SK-N-MC (cell line): ENCODE data around the gene LRMDA.

ENCODE experiments used
- EZH2 ChIP-seq: fragments of 200-600 bp; sonication (generic); IDR thresholded peaks from one replicate; pipeline ENCODE4 v1.6.1; 2017; ENCODE audit warnings: antibody characterized with exemption
- POLR2AphosphoS5 ChIP-seq: IDR thresholded peaks from 2 replicates; pipeline ENCODE4 v1.6.1; 2012; ENCODE audit warnings: mild to moderate bottlenecking, low read depth, low read length, borderline replicate concordance

DNA sequence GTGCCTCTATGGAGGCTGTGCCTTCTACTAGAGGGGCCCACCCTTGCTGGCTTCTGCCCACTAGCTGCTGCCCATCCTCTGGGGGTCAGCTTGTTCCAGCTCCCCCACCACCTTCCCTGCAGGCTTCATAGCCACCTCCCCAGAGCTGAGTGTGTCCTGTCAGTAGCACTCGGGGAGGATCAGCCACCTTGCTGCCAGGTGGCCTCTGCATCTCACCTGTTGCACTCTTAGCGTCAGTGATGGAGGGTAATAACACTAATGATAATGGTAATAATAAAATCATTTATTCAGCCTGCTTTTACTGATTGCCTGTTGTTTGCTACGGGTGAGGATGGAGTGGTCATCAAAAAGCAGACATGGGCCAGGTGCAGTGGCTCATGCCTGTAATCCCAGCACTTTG is 377.6 kb downstream of the LRMDA start:
- TF ChIP-seq POLR2AphosphoS5 (no peak), EZH2 (no peak)
